GM21360 (cell line): ENCODE results near the gene NCOR1.
A peak's percentile ranks its signal among the peaks of the same experiment; 100 is the strongest.
"Not testable (repeated sequence)": the region's sequence is repeated elsewhere in the genome, so short reads cannot be mapped to it uniquely, and the experiment has no call there.

Experiments
- ATAC-seq: cut with Tn5 transposase; IDR thresholded peaks from one replicate; pipeline ENCODE4 v1.9.1; 2021; ENCODE audit warnings: mild to moderate bottlenecking, moderate library complexity; ENCODE audit not compliant: unreplicated experiment

Gene NCOR1

DNA sequence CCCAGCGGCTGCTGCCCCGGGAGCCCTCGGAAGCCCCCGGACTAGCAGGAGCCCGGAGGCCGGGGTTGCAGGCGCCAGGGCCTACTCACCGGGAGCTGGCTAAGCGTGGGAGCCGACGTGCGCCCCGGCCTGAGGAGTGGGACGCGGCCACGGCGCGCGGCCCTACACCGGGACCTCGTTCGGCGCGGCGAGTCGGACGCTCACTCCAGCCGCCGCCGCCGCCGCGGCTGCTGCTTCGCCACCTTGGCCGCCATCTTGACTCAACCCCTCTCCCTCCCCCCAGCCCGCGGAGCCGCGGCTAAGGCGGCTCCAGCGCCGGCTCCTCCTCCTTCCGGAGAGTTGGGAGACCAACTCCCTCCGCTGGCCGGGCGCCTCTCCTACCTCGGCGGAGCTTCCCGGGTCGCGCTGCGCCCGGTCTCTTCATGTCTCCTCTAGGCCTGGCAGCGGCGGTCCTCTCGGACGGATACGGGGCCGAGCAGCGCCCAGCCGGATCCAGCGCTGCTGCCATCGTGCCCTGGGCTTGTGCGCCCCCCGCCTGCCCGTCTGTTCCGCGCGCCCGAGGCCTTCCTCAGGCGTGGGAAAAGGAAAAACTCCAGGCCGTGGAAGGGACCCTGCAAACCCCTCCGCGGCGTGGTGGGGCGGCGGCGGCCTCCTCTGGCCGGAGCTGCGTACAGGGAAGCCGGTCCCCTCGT is at the start of gene NCOR1:
TSS of gene NCOR1 (minus strand) at position 262 of the 692 bp plus-strand sequence. CDS start 20,965 bp downstream, outside the sequence.
- ATAC-seq, result peak; percentile 70

DNA sequence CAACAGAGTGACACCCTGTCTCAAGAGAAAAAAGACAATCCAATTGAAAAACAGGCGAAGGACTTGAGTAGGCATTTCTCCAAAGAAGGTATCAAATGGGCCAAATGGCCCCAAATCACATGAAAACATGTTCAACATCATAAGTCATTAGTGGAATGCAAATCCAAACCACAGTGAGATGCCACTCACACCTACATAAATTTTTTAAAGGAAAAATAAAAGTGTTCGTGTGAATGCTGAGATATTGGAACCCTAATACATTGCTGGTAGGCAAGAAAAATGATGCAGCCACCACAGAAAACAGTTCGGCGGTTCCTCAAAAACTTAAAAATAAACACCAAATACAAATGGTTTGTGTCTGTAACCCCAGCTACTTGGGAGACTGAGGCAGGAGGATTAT is 46.9 kb upstream of the NCOR1 start:
- ATAC-seq, result no peak

- ATAC-seq, result no peak
Measured at GRCh38 chr17:16261049-16261448, 45.7 kb upstream of the NCOR1 start.

GRCh38 chr17:16259926-16260325 is 44.6 kb upstream of the NCOR1 start:
- ATAC-seq, result no peak

DNA sequence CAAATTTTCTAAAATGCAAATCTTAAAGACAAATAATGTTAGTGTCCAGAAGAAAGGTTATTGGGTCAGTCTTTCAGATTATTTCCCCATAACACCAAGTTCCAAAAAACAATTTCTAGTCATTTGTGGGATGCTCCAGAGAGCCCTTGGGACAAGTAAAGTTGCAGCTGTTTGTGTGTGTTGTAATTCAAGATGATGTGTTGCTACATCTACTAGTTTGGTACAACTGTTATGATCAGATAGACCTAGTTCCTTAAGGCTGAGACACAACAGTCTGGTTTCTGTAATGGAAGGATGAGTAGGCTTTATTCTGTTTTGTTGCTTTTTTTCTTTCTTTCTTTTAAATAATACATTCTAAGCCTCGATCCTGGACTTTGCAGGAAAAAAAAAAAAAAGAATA is 43.6 kb upstream of the NCOR1 start:
- ATAC-seq, result no peak

GRCh38 chr17:16255481-16255921 is 40.2 kb upstream of the NCOR1 start:
- no peak for ATAC-seq

- ATAC-seq, result no peak
Measured at GRCh38 chr17:16254773-16255400, 39.6 kb upstream of the NCOR1 start.

- ATAC-seq, result no peak
Measured at GRCh38 chr17:16251556-16251955, 36.2 kb upstream of the NCOR1 start.

- no peak for ATAC-seq
Measured at GRCh38 chr17:16251043-16251442, 35.7 kb upstream of the NCOR1 start.

DNA sequence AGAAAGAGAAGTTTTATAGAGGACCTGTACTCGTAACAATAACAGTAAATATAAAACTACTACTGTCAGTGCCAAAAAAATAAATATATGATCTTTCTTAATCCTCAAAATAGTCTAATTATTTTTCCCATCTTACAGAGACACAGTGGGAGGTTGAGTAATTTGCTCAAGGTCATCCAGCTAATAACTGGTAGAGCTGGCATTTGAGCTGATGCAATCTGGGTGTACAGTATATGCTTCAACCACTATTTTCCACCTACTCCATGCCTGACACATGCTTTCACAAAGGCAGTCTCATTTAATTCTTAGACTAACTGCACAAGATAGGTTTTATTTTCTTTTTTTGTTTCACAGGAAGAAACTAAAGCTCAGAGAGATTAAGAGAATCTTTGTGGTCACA is 35.3 kb upstream of the NCOR1 start:
- ATAC-seq, result no peak

DNA sequence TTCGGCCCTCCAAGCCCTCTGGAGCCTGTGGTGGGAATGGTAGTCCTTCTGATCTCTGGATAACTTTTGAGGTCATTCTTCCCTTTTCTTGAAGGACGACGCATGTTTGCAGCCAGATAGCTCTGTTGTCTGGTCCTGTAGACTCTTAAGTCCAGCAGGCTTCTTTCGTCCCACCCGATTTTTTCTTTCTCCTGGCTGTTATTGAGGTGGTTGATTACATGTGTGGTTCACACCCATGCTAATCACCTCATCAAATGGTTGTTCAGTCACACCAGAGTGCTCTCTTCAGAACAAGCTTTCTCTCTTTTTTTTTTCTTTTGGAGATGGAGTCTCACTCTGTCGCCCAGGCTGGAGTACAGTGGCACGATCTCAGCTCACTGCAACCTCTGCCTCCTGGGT is 32.3 kb upstream of the NCOR1 start:
- no peak for ATAC-seq

- ATAC-seq, result no peak
Measured at GRCh38 chr17:16243801-16244567, 28.6 kb upstream of the NCOR1 start.

- no peak for ATAC-seq
Measured at GRCh38 chr17:16243385-16243784, 28.1 kb upstream of the NCOR1 start.

DNA sequence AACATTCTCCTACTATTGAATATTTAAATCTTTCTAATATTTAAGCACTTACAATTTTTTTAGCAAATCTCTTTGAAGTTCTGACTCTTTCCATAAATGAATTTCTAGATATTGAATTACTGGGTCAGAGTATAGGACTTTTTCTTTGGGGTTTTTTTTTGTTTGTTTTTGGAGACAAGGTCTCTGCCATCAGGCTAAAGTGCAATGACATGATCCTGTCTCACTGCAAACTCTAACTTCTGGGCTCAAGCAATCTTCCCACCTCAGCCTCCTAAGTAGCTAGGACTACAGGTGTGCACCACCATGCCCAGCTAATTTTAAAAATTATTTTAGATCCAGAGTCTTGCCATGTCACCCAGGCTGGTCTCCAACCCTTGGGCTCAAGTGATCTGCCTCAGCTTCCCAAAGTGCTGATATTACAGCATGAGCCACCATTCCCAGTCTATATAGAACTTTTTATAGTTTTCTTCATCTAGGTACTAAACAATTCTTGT is 26.6 kb upstream of the NCOR1 start:
- no peak for ATAC-seq

- ATAC-seq, result no peak
Measured at GRCh38 chr17:16239931-16240330, 24.6 kb upstream of the NCOR1 start.

DNA sequence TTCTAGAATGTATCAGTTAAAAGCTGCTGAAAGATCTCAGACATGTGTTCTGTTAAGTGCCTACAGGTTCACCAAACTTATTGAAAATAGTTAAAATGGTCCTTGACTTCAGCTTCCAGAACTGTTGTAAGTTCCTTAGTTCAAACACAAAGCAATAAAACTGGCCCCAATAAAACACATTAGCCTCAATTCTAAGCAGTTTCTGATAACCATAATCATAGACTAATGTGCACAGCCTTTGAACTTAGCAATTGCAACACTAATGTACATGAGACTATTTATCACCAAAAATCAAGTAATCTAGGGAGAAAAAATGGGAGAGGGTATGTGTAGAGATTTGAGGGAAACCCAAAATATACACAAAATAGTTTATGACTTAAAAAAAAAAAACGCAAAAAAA is 17.1 kb upstream of the NCOR1 start:
- no peak for ATAC-seq

GRCh38 chr17:16229912-16230561 is 14.7 kb upstream of the NCOR1 start:
- ATAC-seq, result not testable (repeated sequence)

DNA sequence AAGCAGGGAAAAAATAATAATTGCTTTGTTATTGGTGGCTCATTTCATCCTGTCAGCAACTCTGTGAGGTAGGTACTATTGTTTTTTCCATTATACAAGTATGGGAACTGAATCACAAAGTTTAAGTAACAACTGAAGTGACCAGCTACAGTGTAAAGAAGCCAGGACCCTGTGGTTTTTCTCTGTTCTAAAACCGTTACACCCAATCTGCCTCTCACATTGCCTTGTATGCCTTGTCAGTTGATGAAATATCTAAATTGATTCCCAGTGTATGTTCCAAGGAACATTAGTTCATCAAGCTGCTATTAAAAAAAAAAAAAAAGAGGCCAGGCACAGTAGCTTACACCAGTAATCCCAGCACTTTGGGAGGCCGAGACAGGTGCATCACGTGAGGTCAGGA is 7.1 kb upstream of the NCOR1 start:
- ATAC-seq, result no peak

GRCh38 chr17:16217002-16217635 is 1.8 kb upstream of the NCOR1 start, which contains the start of gene PIGL:
Gene PIGL, plus strand, starts transcription at chr17:16217210. Its CDS starts 17 bp downstream, at chr17:16217227.
- no peak for ATAC-seq

DNA sequence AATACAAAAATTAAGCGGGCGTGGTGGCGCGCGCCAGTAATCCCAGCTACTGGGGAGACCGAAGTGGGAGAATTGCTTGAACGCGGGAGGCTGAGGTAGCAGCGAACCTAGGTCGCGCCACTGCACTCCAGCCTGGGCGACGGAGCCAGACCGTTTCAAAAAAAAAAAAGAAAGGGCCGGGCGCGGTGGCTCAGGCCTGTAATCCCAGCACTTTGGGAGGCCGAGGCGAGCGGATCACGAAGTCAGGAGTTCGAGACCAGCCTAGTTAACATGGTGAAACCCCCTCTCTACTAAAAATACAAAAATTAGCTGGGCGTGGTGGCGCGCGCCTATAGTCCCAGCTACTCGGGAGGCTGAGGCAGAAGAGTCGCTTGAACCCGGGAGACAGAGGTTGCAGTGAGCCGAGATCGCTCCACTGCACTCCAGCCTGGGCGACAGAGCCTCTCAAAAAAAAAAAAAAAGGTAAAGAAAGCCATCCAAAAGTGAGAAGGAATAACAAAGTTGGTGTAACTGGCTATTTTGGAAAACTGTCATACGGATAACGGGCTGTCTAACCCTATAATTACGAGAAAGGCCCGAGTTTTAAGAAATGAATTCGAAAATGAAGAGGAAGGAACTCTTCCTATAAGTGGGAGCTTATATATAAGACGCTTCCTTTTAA is 1.1 kb upstream of the NCOR1 start:
- not testable (repeated sequence) for ATAC-seq
